ENCODE data around the gene MXRA7.
"Not testable (repeated sequence)": the region's sequence is repeated elsewhere in the genome, so short reads cannot be mapped to it uniquely, and the experiment has no call there.

MXRA7 gene

DNA sequence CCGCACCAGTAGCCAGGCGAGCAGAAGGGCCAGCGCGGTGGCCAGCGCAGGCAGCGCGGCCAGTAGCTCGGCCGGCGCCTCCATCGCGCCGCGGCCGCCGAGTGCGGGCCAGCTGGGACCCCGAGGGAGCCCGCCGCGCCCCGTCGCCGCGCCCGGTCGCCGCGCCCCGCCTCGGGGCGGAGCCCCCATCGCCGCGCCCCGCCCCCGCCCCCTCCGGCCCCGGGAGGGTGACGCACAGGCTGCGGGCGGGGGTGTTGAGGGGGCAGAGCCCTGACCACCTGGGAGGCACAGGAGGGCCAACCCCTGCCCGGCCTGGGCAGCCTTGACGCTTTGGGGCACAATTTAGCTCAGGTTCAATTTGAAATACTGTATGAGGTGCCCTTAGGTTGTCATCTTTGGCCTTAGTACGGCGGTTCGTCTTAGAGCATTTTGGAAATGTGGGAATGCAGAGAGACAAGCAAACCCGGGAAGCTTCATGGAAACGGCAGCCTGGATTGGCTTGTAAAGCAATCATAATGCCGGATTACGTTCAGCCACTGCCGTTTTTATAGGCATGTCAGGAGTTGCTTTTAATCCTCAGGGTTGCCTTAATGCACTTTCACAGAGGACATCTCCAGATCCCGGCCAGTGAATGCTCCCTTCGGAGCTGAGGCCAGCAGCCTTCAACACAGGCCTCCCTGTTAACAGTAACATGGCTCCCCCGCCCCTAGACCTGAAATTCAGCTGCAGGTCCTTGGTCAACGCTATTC lies at the start of gene MXRA7:
TSS of gene MXRA7 (minus strand) at position 103 of the 749 bp plus-strand sequence. CDS start at position 84, 19 bp downstream.
- peak; percentile 56 for DNase-seq

DNA sequence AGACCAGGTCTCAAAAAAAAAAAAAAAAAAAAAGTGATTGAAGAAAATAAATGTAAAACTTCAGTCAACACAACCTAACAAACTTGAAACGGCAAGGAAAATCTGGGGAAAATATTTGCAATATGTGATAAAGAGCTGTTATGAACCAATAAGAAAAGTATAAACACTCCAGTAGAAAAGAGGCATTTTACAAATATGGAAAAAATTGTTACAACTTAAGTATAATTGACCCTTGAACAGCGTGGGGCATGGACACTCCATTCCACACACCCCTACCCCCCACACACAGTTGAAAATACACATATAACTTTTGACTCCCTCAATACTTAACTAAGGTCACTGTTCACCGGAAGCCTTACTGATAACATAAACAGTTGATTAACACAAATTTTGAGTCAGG lies 47.8 kb upstream of the MXRA7 start:
- DNase-seq: no peak

GRCh38 chr17:76757256-76757655 lies 46.5 kb upstream of the MXRA7 start:
- no peak for DNase-seq

GRCh38 chr17:76755285-76755684 lies 44.5 kb upstream of the MXRA7 start:
- no peak for DNase-seq

DNA sequence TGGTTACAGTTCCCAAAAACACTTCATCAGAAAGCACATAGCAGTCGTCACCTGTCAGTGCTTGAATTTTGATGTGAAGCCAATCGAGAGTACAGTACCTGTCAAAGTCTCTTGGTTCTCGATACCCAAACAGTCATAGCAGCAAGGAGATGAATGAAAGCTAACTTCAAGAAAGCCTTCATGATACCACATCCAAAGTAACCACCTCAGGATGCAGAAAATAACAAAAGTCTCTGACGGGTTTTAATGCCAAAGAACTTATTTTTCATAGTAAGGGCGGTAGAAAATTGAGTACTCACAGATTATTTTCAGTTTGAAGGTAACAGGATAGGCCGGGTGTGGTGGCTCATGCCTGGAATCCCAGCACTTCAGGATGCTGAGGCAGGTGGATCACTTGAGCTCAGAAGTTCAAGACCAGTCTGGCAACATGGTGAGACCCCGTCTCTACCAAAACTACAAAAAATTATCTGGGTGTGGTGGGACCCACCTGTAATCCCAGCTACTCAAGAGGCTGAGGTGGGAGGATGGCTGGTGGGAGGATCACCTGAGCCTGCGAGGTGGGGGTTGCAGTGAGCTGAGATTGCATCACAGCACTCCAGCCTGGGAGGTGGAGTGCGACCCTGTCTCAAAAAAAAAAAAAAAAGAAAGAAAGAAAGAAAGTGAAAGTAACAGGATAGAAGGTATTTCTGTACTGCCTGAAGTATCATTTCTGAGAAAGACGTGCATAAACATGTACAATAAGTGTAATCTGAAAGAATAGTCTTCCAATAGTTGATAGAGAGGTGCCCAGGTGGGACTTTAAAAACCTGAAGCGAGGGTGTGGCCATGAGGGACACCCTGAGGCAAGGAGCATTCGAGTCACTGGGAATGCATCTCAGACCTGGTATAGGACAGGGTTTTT lies 42.5 kb upstream of the MXRA7 start:
- peak; percentile 27 for DNase-seq

- DNase-seq: no peak
Measured at GRCh38 chr17:76752006-76752405, 41.2 kb upstream of the MXRA7 start.

DNA sequence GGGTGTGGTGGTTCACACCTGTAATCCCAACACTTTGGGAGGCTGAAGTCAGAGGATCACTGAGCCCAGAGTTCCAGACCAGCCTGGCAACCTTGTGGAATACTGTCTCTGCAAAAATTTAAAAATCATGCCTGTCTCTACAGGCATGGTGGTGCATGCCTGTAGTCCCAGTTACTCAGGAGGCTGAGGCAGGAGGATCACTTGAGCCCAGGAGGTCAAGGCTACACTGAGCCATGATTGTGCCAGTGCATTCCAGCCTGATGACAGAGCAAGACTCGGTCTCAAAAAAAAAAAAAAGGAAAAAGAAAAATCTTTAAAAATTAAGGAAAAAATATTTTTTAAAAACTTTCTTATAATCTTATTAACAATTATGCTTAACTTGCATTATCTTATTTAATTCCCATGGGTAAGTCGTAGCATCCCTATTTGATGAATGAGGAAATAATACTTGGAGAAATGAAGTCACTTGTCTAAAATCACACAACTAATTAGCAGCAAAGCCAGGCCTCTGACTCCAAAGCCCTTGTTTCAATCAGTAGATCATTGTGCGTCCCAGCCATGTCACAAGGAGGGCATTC lies 40.7 kb upstream of the MXRA7 start:
- DNase-seq: no peak

DNA sequence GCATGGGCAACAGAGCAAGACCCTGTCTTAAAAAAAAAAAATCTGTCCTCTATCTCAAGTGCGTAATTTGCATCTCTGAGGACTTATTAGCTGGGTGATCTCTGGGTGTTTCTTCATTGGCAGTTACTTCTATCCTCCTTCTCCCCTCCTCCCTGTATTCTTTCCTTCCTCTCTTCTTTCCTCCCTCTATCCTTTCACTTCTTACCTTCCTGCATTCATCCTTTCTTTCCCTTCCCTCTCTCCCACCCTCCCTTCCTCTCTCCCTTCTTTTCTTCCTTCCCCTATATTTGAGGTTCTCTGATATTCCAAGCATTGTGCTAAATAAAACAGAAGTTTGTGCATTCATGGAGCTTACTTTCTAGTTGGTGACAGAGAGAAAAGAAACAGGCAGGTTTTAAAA lies 37.9 kb upstream of the MXRA7 start:
- no peak for DNase-seq

DNA sequence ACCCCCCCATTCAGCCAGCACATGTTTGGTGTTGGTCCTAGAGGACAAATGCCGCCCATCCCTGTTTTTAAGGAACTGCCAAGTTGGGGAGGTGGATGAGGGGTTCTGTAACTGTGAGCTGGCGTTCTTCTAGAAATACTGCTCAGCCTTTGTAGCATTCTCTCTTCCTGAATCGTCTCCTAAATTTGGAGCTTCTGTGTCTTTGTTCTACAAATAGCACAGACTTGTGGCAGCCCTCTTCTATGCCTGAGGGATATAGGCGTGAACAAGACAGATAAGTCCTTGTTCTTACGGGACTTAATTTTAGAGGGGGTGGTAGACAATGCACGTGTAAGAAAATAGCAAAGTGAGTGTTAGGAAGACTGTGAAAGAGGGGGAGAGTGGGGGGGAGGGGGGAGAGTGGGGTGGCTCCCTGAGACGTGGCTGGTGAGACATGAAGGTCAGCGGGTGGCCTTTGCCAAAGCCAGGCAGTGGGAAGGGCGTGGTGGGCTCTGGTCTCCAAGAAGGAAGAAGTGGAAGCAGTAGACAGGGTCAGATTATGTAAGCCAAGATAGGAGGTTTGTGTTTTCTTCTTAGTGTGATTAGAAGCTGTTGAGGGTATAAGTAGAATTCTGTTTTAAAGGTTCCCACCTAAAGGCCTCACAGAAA lies 37.1 kb upstream of the MXRA7 start:
- no peak for DNase-seq

DNA sequence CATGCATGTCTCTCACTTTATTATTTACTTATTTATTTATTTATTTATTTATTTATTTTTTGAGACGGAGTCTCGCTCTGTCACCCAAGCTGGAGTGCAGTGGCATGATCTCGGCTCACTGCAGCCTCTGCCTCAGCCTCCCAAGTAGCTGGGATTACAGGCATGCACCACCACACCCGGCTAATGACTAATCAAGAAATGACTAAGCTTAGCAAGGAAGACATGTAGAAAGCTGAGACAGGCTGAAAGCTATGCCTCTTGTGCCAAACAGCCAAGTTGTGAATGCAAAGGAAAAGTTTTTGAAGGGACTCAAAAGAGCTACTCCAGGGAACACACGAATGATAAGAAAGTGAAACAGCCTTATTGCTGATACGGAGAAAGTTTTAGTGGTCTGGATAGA lies 35.0 kb upstream of the MXRA7 start:
- not testable (repeated sequence) for DNase-seq

DNA sequence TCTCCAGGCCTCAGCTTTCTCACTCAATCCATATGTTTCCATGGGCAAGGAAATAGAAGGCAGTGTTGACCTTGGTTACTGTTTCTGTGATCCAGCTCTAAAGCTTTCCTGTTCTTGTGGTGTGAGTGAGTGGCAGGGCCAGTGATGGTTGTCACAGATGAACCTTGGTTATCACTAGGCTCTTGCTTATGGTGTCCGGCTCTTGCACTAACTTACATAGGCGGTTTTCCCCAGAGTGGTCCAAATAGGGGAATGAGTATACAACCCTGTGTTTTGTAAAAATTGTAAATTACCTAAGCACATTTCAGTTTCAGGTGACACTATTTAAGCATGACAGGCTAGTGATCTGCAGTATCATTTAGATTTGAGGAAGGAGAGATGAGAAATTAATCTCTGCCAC lies 34.0 kb upstream of the MXRA7 start:
- no peak for DNase-seq

- no peak for DNase-seq
Measured at GRCh38 chr17:76742958-76743357, 32.2 kb upstream of the MXRA7 start.

DNA sequence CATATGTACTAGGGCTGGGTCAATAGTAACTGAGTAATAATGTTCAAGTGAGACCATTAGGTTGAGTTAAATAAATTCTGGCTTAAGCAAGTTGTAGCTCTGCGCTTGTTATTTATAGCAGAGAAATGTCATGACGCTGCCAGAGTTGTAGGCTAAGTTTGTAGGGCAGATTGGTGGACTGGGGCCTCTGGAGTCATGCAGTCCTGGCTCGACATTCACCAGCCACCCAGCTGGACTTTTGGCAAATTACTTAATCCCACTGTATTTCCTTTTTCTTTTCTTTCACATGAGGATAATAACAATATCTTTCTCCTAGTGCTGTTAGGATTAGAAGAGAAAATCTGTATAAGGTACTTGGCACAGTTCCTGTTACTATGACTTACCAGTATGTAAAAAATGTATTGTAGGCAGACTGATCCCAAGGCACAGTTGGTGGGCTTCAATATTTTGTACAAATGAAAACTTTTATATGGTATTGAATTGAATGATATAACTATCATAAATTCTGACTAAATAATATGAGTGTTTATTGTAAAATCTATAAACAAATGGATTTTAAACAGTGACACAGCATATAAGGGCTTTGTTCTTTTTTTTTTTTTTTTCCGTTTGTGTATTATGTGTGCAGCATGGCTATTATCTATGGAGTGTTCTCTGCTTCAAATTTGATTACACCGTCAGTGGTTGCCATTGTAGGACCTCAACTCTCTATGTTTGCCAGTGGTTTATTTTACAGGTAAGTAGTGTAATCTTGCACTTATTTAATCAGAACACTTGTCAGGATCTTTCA lies 29.8 kb upstream of the MXRA7 start:
- DNase-seq: no peak

DNA sequence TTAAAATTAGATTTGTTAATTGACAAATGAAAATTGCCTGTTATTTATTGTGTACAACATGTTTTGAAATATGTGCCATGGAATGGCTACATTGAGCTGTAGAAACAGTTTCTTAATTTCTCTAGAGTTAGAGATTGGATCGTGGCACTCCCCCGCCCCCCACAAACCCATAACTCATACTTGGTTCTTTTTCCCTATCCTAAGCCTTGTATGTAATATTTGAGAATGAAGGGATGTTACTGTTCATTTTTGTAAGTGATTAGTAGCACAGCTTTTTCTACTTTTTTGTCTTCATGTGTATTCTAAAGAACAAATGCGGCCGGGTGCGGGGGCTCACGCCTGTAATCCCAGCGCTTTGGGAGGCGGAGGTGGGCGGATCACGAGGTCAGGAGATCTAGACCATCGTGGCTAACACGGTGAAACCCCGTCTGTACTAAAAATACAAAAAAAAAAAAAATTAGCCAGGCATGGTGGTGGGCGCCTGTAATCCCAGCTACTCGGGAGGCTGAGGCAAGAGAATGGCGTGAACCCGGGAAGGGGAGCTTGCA lies 28.9 kb upstream of the MXRA7 start:
- not testable (repeated sequence) for DNase-seq

DNA sequence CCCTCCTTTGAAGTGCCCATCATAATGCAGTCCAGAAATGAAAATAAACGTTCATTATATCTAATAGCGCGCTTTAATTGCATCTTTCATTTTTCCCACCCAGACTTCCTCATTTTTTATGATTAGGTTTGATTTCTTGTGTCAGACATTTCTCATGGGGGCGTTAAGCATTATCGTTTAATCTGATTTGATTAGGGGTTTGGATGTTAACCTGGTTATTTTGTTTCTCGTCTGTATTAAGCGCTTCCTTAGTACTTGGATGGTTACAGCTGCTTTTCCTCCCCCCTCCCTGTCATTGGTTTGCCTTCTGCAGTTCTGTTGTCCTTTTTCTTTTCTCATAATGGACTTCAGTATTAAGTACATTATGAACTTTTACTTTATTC lies 27.7 kb upstream of the MXRA7 start:
- DNase-seq: no peak

DNA sequence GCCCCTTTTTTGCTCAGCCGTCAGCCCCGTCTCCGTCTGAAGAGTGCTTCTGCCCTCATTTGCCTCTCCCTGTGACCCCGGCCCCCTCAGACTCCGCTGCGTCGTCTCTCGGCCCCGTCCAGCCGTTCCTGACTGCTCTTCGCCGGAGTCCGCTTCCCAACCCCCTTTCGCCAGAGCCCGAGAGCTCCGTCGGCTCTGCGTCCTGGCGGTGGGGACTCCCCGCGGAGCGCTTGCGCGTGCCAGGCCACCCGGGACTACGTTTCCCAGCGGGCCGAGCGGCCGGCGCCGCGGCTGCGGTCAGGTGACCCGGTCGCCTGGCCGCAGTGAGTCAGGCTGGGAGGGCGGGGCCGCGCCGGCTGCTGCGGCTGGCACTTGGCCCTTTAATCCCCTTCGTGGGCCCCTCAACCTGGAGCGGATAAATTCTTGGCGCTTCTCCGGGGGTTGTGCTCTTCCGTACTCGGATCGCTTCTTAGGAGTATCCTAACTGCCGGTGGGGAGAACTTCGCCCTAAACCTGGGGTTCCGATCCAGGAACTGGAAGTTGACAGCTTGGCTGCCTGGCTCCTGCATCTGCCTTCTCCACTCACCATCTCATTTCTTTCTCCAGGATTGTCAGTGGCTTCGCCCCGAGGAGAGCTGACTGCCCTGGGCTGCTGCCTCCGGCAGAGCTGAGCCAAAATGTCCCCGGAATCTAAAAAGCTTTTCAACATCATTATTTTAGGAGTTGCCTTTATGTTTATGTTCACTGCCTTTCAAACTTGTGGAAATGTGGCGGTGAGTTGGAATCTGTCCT lies 27.1 kb upstream of the MXRA7 start, which contains the start of gene MFSD11:
TSS of gene MFSD11 (plus strand) at position 444 of the 792 bp plus-strand sequence. CDS start at position 678, 234 bp downstream.
- peak; percentile 91 for DNase-seq

DNA sequence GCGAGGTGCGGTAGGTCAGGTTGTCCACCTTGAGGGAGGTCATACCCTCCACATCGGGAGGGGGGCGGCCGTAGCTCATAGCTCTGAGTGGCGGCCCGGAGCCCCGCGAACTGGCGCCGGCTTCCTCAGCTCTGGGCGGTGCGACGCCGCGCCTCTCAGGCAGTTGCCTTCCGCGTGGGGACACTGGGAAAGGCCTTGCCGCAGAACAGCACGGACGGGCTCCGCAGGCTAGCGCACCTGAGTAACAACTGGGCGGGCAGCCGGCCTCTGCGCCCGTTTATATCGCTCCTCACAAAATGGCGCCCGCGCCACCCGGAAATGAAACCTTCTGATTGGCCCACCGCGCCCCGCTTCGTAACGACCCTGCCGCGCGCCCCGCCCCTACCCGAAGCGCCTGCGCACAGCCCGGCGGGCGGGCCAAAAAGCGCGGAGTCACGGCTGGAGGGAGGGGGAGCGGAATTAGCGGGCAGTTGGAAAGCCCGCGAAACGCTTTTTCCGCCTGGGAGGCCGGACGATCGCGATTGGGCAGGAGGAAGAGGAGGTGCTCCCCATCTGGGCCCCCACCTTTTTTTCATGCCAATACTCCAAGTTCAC lies 26.4 kb upstream of the MXRA7 start, which contains the start of gene SRSF2:
TSS of gene SRSF2 (minus strand) at position 250 of the 594 bp plus-strand sequence. CDS start at position 79, 171 bp downstream.
- DNase-seq: peak; percentile 98

DNA sequence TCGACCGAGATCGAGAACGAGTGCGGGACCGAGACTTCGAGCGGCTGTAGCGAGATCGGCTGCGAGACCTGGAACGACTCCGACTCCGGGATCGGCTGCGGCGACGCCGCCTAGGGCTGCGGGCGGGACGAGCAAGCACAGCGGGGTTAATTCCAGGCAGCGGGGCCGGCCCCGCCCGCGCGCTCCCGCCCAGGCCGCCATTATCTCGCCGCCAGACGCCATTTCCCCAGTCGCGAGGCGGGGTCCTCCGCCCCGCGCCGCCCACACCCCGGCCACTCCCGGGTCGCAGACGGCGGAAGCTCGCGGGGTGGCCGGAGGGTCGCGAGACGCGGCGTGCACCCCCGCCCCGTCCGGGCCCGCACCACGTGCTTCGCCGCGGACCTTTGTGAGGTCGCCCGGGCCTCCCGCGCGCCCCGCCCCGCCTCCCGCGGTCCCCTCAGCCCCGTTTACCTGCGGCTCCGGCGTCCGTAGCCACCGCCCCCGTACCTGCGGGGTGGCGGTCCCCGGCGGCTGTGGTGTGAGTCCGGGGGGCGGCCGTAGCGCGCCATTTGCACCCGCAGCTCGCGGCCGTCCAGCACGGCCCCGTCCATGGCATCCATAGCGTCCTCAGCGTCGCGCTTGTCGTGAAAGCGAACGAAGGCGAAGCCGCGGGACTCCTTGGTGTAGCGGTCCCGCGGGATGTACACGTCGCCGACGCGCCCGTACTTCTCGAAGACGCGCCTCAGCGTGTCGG lies 25.8 kb upstream of the MXRA7 start:
- DNase-seq: peak; percentile 68

DNA sequence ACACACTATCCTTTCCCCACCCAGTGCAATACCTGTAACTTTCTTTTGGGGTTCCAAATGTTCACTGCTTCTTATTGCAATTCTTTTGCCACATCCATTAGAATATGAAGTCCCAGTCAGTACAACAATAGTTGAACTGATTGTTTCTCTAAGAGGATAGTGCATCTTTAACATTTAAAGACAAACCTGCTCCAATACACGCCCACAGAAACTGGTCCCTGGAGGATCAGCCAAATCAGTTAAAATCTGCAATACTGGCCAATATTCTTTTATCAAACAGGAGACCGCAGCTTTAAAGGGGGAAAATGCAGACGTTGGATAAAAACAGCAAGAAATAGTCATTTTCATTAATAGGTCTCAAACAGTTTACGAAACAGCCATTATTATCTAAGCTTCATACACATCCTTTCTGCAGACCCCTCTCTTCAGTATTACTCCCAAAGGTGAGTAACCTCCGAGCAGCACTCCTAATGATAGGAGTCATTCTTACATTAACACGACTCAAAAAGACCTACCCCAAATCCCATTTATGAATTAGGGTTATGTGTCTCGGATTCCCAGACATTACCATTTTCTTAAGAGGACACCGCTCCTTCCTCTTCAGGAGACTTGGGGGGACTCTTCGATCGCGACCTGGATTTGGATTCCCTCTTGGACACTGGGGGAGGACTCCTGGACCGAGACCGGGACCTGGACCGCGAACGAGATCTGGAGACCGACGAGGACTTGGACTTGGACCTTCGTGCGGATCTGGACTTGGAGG lies 25.0 kb upstream of the MXRA7 start:
- no peak for DNase-seq
